HL-60 (cell line): ENCODE results near the gene TMUB1.

Source experiments
- CTCF ChIP-seq: IDR thresholded peaks from one replicate; pipeline ENCODE4 v1.5.1; 2011; ENCODE audit warnings: low read length, control low read depth, inconsistent platforms; ENCODE audit not compliant: insufficient read depth
- GABPA ChIP-seq: IDR thresholded peaks from 2 replicates; pipeline ENCODE4 v1.6.1; 2012; ENCODE audit warnings: low read depth
- POLR2AphosphoS5 ChIP-seq: IDR thresholded peaks from 2 replicates; pipeline ENCODE4 v1.6.1; 2012; ENCODE audit warnings: low read depth
- REST ChIP-seq: IDR thresholded peaks from 2 replicates; pipeline ENCODE4 v1.6.1; 2012; ENCODE audit warnings: low read depth; ENCODE audit not compliant: insufficient replicate concordance
- SPI1 ChIP-seq: IDR thresholded peaks from 2 replicates; pipeline ENCODE4 v1.6.1; 2012; ENCODE audit warnings: low read depth, mild to moderate bottlenecking, borderline replicate concordance

DNA sequence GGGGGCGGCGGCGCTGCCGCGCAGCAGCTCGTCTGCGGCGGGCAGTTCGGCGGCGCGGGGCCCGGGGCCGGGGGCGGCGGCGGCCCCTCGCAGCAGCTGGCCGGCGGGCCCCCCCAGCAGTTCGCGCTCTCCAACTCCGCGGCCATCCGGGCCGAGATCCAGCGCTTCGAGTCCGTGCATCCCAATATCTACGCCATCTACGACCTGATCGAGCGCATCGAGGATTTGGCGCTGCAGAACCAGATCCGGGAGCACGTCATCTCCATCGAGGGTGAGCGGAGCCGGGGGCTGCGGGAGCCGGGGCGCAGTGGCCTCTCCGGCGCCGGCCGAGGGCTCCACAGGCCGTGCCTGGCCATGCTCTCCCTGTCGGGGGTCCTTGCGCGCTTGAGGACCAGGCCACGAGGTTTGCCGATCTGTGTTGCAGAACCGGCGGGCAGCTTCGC, 3.5 kb upstream of the TMUB1 start:
- TF ChIP-seq CTCF (no peak), POLR2AphosphoS5 (no peak), GABPA (no peak), REST (no peak), SPI1 (no peak)
